KMS-11 (cell line): ENCODE data around the gene BCAS1.

Experiments used
- H2AFZ ChIP-seq: fragments of 200-600 bp; sonication (generic); 2 replicates; pipeline ENCODE4 v1.6.1; 2016; ENCODE audit warnings: antibody characterized with exemption, mixed run types, low read depth
- H3K27ac ChIP-seq: fragments of 200-600 bp; sonication (generic); 2 replicates; pipeline ENCODE4 v1.6.1; 2016; ENCODE audit warnings: mild to moderate bottlenecking, mixed run types
- H3K27me3 ChIP-seq: fragments of 200-600 bp; sonication (generic); 2 replicates; pipeline ENCODE4 v1.6.1; 2017; ENCODE audit warnings: mild to moderate bottlenecking, low read depth, mixed run types, moderate library complexity; ENCODE audit not compliant: insufficient read depth
- H3K36me3 ChIP-seq: fragments of 200-600 bp; sonication (generic); 2 replicates; pipeline ENCODE4 v1.6.1; 2017; ENCODE audit warnings: mild to moderate bottlenecking, mixed run types; ENCODE audit not compliant: insufficient read depth
- H3K4me1 ChIP-seq: fragments of 200-600 bp; sonication (generic); 2 replicates; pipeline ENCODE4 v1.6.1; 2016; ENCODE audit warnings: mild to moderate bottlenecking, low read depth, mixed run types; ENCODE audit not compliant: poor library complexity, severe bottlenecking
- H3K4me2 ChIP-seq: fragments of 200-600 bp; sonication (generic); 2 replicates; pipeline ENCODE4 v1.7.0; 2016; ENCODE audit warnings: mild to moderate bottlenecking, mixed run types
- H3K4me3 ChIP-seq: fragments of 200-600 bp; sonication (generic); IDR thresholded peaks from 2 replicates; pipeline ENCODE4 v1.6.1; 2017; ENCODE audit warnings: low read depth, low read length, mixed read lengths; ENCODE audit not compliant: insufficient read depth
- H3K79me2 ChIP-seq: fragments of 200-600 bp; sonication (generic); 2 replicates; pipeline ENCODE4 v1.6.1; 2016; ENCODE audit warnings: low read depth, mixed run types; ENCODE audit not compliant: insufficient read depth
- H3K9ac ChIP-seq: fragments of 200-600 bp; sonication (generic); 2 replicates; pipeline ENCODE4 v1.6.1; 2016; ENCODE audit warnings: mild to moderate bottlenecking, mixed run types
- H4K20me1 ChIP-seq: fragments of 200-600 bp; sonication (generic); 2 replicates; pipeline ENCODE4 v1.6.1; 2016; ENCODE audit warnings: mild to moderate bottlenecking, mixed run types; ENCODE audit not compliant: insufficient read depth
- CTCF ChIP-seq: fragments of 200-600 bp; sonication (generic); conservative IDR thresholded peaks from 2 replicates; pipeline ENCODE4 v1.6.1; 2017; ENCODE audit warnings: low read depth, mild to moderate bottlenecking, antibody characterized with exemption, low read length, moderate library complexity, mixed read lengths

BCAS1 gene

GRCh38 chr20:53900380-53900999, 169.9 kb downstream of the BCAS1 start:
- H2AFZ ChIP-seq: no peak overlapping the region
- TF ChIP-seq CTCF: no peak
- H3K4me1 ChIP-seq: peaks cover 38% of the 10 kb centered on the region
- no peaks in the 10 kb centered on the region for H4K20me1 ChIP-seq
- peak overlapping the region; percentile 19; the same call in 1 of the 2 replicates for H3K27ac ChIP-seq
- H3K4me2 ChIP-seq: peak overlapping the region; percentile 49
- H3K4me3 ChIP-seq: no peak overlapping the region
- no peaks in the 10 kb centered on the region for H3K79me2 ChIP-seq
- no peaks in the 10 kb centered on the region for H3K36me3 ChIP-seq
- no peaks in the 10 kb centered on the region for H3K27me3 ChIP-seq
- H3K9ac ChIP-seq: no peak overlapping the region

GRCh38 chr20:53899351-53900167, 170.8 kb downstream of the BCAS1 start:
- Histone ChIP-seq H3K27me3 (no peaks in the 10 kb centered on the region), H3K36me3 (no peaks in the 10 kb centered on the region), H3K4me3 (no peak overlapping the region), H3K27ac (peak overlapping the region; percentile 19), H3K4me2 (peak overlapping the region; percentile 49), H2AFZ (peak overlapping the region; percentile 36; the same call in 1 of the 2 replicates), H3K9ac (no peak overlapping the region), H4K20me1 (no peaks in the 10 kb centered on the region), H3K79me2 (no peaks in the 10 kb centered on the region), H3K4me1 (peaks cover 38% of the 10 kb centered on the region)
- TF ChIP-seq CTCF: no peak

GRCh38 chr20:53898556-53898931, 171.8 kb downstream of the BCAS1 start:
- Histone ChIP-seq H3K79me2 (no peaks in the 10 kb centered on the region), H2AFZ (no peak overlapping the region), H3K27me3 (no peaks in the 10 kb centered on the region), H3K4me2 (no peak overlapping the region), H3K36me3 (no peaks in the 10 kb centered on the region), H3K4me3 (no peak overlapping the region), H3K9ac (no peak overlapping the region), H4K20me1 (no peaks in the 10 kb centered on the region), H3K4me1 (peaks cover 42% of the 10 kb centered on the region), H3K27ac (0 out of 2 replicates have a peak overlapping the region, but pooled peaks have one; percentile 19)
- no peak for TF ChIP-seq CTCF

GRCh38 chr20:53897884-53898555, 172.4 kb downstream of the BCAS1 start:
- Histone ChIP-seq H2AFZ (no peak overlapping the region), H3K4me1 (peaks cover 42% of the 10 kb centered on the region)

More at GRCh38 chr20:53897884-53898555, 172.4 kb downstream of the BCAS1 start:
- Histone ChIP-seq H3K27me3 (no peaks in the 10 kb centered on the region), H3K27ac (no peak overlapping the region), H3K4me2 (no peak overlapping the region), H3K36me3 (no peaks in the 10 kb centered on the region), H4K20me1 (no peaks in the 10 kb centered on the region), H3K79me2 (no peaks in the 10 kb centered on the region), H3K9ac (no peak overlapping the region), H3K4me3 (no peak overlapping the region)
- no peak for TF ChIP-seq CTCF
